CD14-positive monocyte (primary cell): Measurements from ENCODE around the gene GAN. TPM values are rescaled to one million over a fixed set of nuclear protein-coding genes. Genes with fewer than 3 reads are reported as not detected.

Experiments used
- DNase-seq, 3 donors: peaks; one replicate each; pipeline ENCODE4 v3.0.0-alpha.2; 2011 to 2022
- H2AFZ ChIP-seq: 2 replicates; pipeline ENCODE4 v1.6.0; 2012; ENCODE audit warnings: mild to moderate bottlenecking, low read depth, low read length, inconsistent platforms; ENCODE audit not compliant: insufficient read depth, poor library complexity, severe bottlenecking
- H3K27ac ChIP-seq, 2 donors: 1 replicate in 1 of 2; 2 replicates in 1 of 2; pipeline ENCODE4 v1.5.1; 2012 to 2013; ENCODE audit warnings: low read length in 2 of 2, control low read depth in 1 of 2, inconsistent platforms in 1 of 2, low read depth in 1 of 2, mild to moderate bottlenecking in 1 of 2
- H3K27me3 ChIP-seq, 2 donors: one replicate each; pipeline versions ENCODE4 v1.6.0 to v1.6.1; 2011 to 2013; ENCODE audit warnings: low read length in 2 of 2; ENCODE audit not compliant: control insufficient read depth in 2 of 2, insufficient read depth in 2 of 2
- H3K36me3 ChIP-seq, 2 donors: replicated peaks in 1 of 2; 1 replicate in 1 of 2; 2 replicates in 1 of 2; pipeline versions ENCODE4 v1.5.1 to v1.6.1; 2012 to 2013; ENCODE audit warnings: low read length in 2 of 2, control low read depth in 1 of 2, inconsistent platforms in 1 of 2, mild to moderate bottlenecking in 1 of 2; ENCODE audit not compliant: insufficient read depth in 2 of 2, control insufficient read depth in 1 of 2
- H3K4me1 ChIP-seq, 2 donors: 1 replicate in 1 of 2; 2 replicates in 1 of 2; pipeline versions ENCODE4 v1.5.1 to v1.6.1; 2012 to 2013; ENCODE audit warnings: low read length in 2 of 2, control low read depth in 1 of 2, inconsistent platforms in 1 of 2, mild to moderate bottlenecking in 1 of 2, moderate library complexity in 1 of 2; ENCODE audit not compliant: insufficient read depth in 2 of 2, control insufficient read depth in 1 of 2
- H3K4me2 ChIP-seq: replicated peaks from 2 replicates; pipeline ENCODE3; 2012; ENCODE audit warnings: low read length, moderate library complexity, mild to moderate bottlenecking; ENCODE audit not compliant: poor library complexity, severe bottlenecking; ENCODE audit errors: extremely low read depth
- H3K4me3 ChIP-seq, 3 experiments: fragments of 200-600 bp in 1 of 3; sonication (generic) in 1 of 3; replicated peaks in 1 of 3; 1 replicate in 2 of 3; 2 replicates in 1 of 3; pipeline ENCODE4 v1.5.1; 2011 to 2013; ENCODE audit warnings: low read length in 3 of 3, mild to moderate bottlenecking in 3 of 3, control low read depth in 2 of 3, low read depth in 2 of 3, inconsistent platforms in 1 of 3, moderate library complexity in 1 of 3
- H3K79me2 ChIP-seq: 2 replicates; pipeline ENCODE4 v1.6.0; 2012; ENCODE audit warnings: mild to moderate bottlenecking, control low read depth, inconsistent platforms, low read length, moderate library complexity; ENCODE audit not compliant: insufficient read depth
- H3K9ac ChIP-seq: 2 replicates; pipeline ENCODE4 v1.6.0; 2017; ENCODE audit warnings: low read length, mild to moderate bottlenecking; ENCODE audit not compliant: insufficient read depth, poor library complexity, severe bottlenecking
- H3K9me3 ChIP-seq, 2 donors: replicated peaks in 1 of 2; 1 replicate in 1 of 2; 2 replicates in 1 of 2; pipeline versions ENCODE4 v1.5.1 to v1.6.1; 2012 to 2013; ENCODE audit warnings: low read length in 2 of 2, control low read depth in 1 of 2; ENCODE audit not compliant: control insufficient read depth in 1 of 2, insufficient read depth in 1 of 2
- H4K20me1 ChIP-seq: 2 replicates; pipeline ENCODE4 v1.6.0; 2012; ENCODE audit warnings: mild to moderate bottlenecking, low read length, control low read depth, moderate library complexity; ENCODE audit not compliant: insufficient read depth
- H3K27ac Mint-ChIP-seq, 7 donors: one replicate each; pipeline ENCODE4 v1.8.0; 2020; ENCODE audit warnings: mild to moderate bottlenecking in 7 of 7, mixed read lengths in 7 of 7, moderate library complexity in 6 of 7, inconsistent platforms in 2 of 7
- H3K27me3 Mint-ChIP-seq, 3 donors: one replicate each; pipeline ENCODE4 v1.8.0; 2021 to 2022; ENCODE audit warnings: low read depth in 3 of 3, mild to moderate bottlenecking in 3 of 3, mixed read lengths in 3 of 3, moderate library complexity in 3 of 3, inconsistent platforms in 1 of 3
- H3K36me3 Mint-ChIP-seq, 2 donors: one replicate each; pipeline ENCODE4 v1.8.0; 2020; ENCODE audit warnings: mixed read lengths in 2 of 2, inconsistent platforms in 1 of 2, mild to moderate bottlenecking in 1 of 2
- H3K4me1 Mint-ChIP-seq: one replicate; pipeline ENCODE4 v1.8.0; 2020; ENCODE audit warnings: mild to moderate bottlenecking, mixed read lengths
- H3K4me3 Mint-ChIP-seq, 2 donors: one replicate each; pipeline ENCODE4 v1.8.0; 2020; ENCODE audit warnings: mild to moderate bottlenecking in 2 of 2, mixed read lengths in 2 of 2, moderate library complexity in 1 of 2
- H3K9me3 Mint-ChIP-seq, 7 donors: one replicate each; pipeline ENCODE4 v1.8.0; 2020 to 2022; ENCODE audit warnings: mixed read lengths in 7 of 7, mild to moderate bottlenecking in 6 of 7, moderate library complexity in 6 of 7, inconsistent platforms in 2 of 7
- CTCF ChIP-seq: fragments of 200-600 bp; IDR thresholded peaks from one replicate; pipeline ENCODE4 v1.8.0; 2022; ENCODE audit warnings: antibody characterized with exemption, mild to moderate bottlenecking
- WGBS: methylation state at CpG from one replicate; pipeline ENCODE4 v1.1.5; 2013; ENCODE audit warnings: missing lambda C conversion rate; ENCODE audit not compliant: insufficient coverage; 5-methylcytosine and 5-hydroxymethylcytosine counted together
- intact Hi-C, 2 donors: fragments of 100-400 bp; cut with micrococcal nuclease; formaldehyde crosslinking; loops; one replicate each; pipeline versions ENCODE4 v1.15.0 to v1.15.1; 2023
- polyA plus RNA-seq, 3 donors: library from polyadenylated mRNA; depleted of rRNA in 1 of 3; unstranded in 2 of 3; stranded (reverse) in 1 of 3; fragments of 300-500 nt in 2 of 3; fragments of >200 nt in 1 of 3; fragmentation: Illumina TruSeq in 2 of 3; gene quantifications; 1 replicate in 2 of 3; 2 replicates in 1 of 3; pipeline ENCODE4 v1.2.3, GENCODE V29; 2012 to 2021

The GAN gene
- polyA plus RNA-seq, 3 donors = 0.89 to 1.2 (median 1.0) TPM

- Histone ChIP-seq H2AFZ (no peak overlapping the region), H3K4me2 (no peak overlapping the region), H3K9ac (no peak overlapping the region), H3K4me1 (no peaks in the 10 kb centered on the region), H3K27ac (no peak overlapping the region), H3K27me3 (no peaks in the 10 kb centered on the region), H3K79me2 (no peaks in the 10 kb centered on the region), H3K36me3 (no peaks in the 10 kb centered on the region), H3K9me3 (no peaks in the 10 kb centered on the region), H3K4me3 (no peak overlapping the region), H4K20me1 (no peaks in the 10 kb centered on the region)
- Mint-ChIP-seq H3K4me3 (no peak overlapping the region), H3K27me3 (peaks cover 9 to 17% (median 11%) of the 10 kb centered on the region in 3 donors), H3K27ac (no peak overlapping the region), H3K4me1 (no peaks in the 10 kb centered on the region), H3K9me3 (peaks cover 0 to 7% (median 0%) of the 10 kb centered on the region in 7 donors), H3K36me3 (no peaks in the 10 kb centered on the region)
- no peak for DNase-seq
- WGBS = 39% methylated on average over 2 of the region's 11 CpGs
- intact Hi-C loops = no loop called here
- TF ChIP-seq CTCF = no peak
Measured at GRCh38 chr16:81293909-81294802, 20.6 kb upstream of the GAN start.

- Histone ChIP-seq H3K4me3 (no peak overlapping the region), H3K27me3 (no peaks in the 10 kb centered on the region), H4K20me1 (no peaks in the 10 kb centered on the region), H3K4me2 (no peak overlapping the region), H3K9ac (no peak overlapping the region), H3K9me3 (no peaks in the 10 kb centered on the region), H2AFZ (no peak overlapping the region), H3K27ac (no peak overlapping the region), H3K4me1 (no peaks in the 10 kb centered on the region), H3K36me3 (no peaks in the 10 kb centered on the region), H3K79me2 (no peaks in the 10 kb centered on the region)
- no peaks in the 10 kb centered on the region for H3K4me1 Mint-ChIP-seq
- intact Hi-C loops = no loop called here
- WGBS = 78% methylated on average over 4 of the region's 7 CpGs
- TF ChIP-seq CTCF = no peak
- H3K27me3 Mint-ChIP-seq = peaks cover 7 to 17% (median 10%) of the 10 kb centered on the region in 3 donors
- H3K36me3 Mint-ChIP-seq = no peaks in the 10 kb centered on the region
- DNase-seq = no peak
- no peak overlapping the region for H3K27ac Mint-ChIP-seq
- no peak overlapping the region for H3K4me3 Mint-ChIP-seq
- H3K9me3 Mint-ChIP-seq = peaks cover 0 to 12% (median 3%) of the 10 kb centered on the region in 7 donors
Measured at GRCh38 chr16:81296631-81297030, 18.1 kb upstream of the GAN start.
